HCT116 (cell line): ENCODE results near the gene TOMM70.

Experiments used
- CEBPB ChIP-seq: IDR thresholded peaks from 2 replicates; pipeline ENCODE4 v1.6.1; 2012; ENCODE audit warnings: low read depth
- EZH2phosphoT487 ChIP-seq: fragments of 200-600 bp; IDR thresholded peaks from 2 replicates; pipeline ENCODE4 v1.6.1; 2018; ENCODE audit warnings: antibody characterized with exemption, borderline replicate concordance
- POLR2AphosphoS5 ChIP-seq: IDR thresholded peaks from 2 replicates; pipeline ENCODE4 v1.6.1; 2011; ENCODE audit warnings: mild to moderate bottlenecking, low read depth, low read length, moderate library complexity
- YY1 ChIP-seq: IDR thresholded peaks from 2 replicates; pipeline ENCODE4 v1.6.1; 2011; ENCODE audit warnings: low read length, low read depth, moderate library complexity, mild to moderate bottlenecking; ENCODE audit not compliant: insufficient replicate concordance; ENCODE audit errors: extremely low read depth
- TF ChIP-seq, protein P1 (sequence below), 3 experiments: fragments of 200-600 bp in 1 of 3; sonication (generic) in 1 of 3; IDR thresholded peaks in 2 of 3; conservative IDR thresholded peaks in 1 of 3; 2 replicates each; pipeline ENCODE4 v1.5.1; 2012 to 2017; ENCODE audit warnings: low read depth in 2 of 3, low read length in 2 of 3, antibody characterized with exemption in 1 of 3, borderline replicate concordance in 1 of 3, control low read depth in 1 of 3, mild to moderate bottlenecking in 1 of 3, mixed read lengths in 1 of 3, mixed run types in 1 of 3, moderate library complexity in 1 of 3; ENCODE audit not compliant: insufficient read depth in 1 of 3

DNA sequence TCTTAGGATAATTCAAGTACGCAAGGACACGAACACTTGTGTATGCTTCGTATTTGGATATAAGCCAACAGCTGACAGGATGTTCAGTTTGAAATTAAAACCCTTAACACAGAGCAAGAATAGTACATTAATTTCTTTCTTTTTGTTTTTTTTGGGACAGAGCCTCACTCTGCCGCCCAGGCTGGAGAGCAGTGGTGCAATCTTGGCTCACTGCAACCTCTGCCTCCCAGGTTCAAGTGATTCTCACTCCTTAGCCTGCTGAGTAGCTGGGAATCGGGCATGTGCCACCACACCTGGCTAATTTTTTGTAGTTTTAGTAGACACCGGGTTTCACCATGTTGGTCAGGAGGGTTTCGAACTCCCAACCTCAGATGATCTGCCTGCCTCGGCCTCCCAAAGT lies 32.4 kb downstream of the TOMM70 start:
- TF ChIP-seq, protein P1, sequence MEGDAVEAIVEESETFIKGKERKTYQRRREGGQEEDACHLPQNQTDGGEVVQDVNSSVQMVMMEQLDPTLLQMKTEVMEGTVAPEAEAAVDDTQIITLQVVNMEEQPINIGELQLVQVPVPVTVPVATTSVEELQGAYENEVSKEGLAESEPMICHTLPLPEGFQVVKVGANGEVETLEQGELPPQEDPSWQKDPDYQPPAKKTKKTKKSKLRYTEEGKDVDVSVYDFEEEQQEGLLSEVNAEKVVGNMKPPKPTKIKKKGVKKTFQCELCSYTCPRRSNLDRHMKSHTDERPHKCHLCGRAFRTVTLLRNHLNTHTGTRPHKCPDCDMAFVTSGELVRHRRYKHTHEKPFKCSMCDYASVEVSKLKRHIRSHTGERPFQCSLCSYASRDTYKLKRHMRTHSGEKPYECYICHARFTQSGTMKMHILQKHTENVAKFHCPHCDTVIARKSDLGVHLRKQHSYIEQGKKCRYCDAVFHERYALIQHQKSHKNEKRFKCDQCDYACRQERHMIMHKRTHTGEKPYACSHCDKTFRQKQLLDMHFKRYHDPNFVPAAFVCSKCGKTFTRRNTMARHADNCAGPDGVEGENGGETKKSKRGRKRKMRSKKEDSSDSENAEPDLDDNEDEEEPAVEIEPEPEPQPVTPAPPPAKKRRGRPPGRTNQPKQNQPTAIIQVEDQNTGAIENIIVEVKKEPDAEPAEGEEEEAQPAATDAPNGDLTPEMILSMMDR (IDR thresholded peaks at IDR 0.05 in 2 of 3, conservative IDR thresholded peaks at IDR 0.05 in 1 of 3; ENCODE audit: borderline replicate concordance in 1 of 3, insufficient read depth in 1 of 3, low read depth in 2 of 3, low read length in 2 of 3): no peak
- TF ChIP-seq POLR2AphosphoS5 (no peak), EZH2phosphoT487 (no peak), CEBPB (no peak), YY1 (no peak)
